Measurements from ENCODE around the gene EBF3. TPM values are rescaled to one million over a fixed set of nuclear protein-coding genes. Genes with fewer than 3 reads are reported as not detected.

Gene EBF3
- total and polyA plus RNA-seq, 10 donors: 0.02 to 0.20 (median 0.13) TPM; not detected in 6

GRCh38 chr10:129892548-129893052 is 71.5 kb downstream of the EBF3 start:
- no peak overlapping the region for H3K27ac ChIP-seq
- H3K4me1 ChIP-seq: no peaks in the 10 kb centered on the region
- H3K9me3 ChIP-seq: no peaks in the 10 kb centered on the region
- no peaks in the 10 kb centered on the region for H3K36me3 ChIP-seq
- DNase-seq: no peak
- H3K4me3 ChIP-seq: no peak overlapping the region
- TF ChIP-seq POLR2A (IDR thresholded peaks at IDR 0.05) (no peak), POLR2AphosphoS5 (IDR thresholded peaks at IDR 0.05) (no peak)
- TF ChIP-seq, protein P1, sequence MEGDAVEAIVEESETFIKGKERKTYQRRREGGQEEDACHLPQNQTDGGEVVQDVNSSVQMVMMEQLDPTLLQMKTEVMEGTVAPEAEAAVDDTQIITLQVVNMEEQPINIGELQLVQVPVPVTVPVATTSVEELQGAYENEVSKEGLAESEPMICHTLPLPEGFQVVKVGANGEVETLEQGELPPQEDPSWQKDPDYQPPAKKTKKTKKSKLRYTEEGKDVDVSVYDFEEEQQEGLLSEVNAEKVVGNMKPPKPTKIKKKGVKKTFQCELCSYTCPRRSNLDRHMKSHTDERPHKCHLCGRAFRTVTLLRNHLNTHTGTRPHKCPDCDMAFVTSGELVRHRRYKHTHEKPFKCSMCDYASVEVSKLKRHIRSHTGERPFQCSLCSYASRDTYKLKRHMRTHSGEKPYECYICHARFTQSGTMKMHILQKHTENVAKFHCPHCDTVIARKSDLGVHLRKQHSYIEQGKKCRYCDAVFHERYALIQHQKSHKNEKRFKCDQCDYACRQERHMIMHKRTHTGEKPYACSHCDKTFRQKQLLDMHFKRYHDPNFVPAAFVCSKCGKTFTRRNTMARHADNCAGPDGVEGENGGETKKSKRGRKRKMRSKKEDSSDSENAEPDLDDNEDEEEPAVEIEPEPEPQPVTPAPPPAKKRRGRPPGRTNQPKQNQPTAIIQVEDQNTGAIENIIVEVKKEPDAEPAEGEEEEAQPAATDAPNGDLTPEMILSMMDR (IDR thresholded peaks at IDR 0.05 in 8 of 11, conservative IDR thresholded peaks at IDR 0.05 in 3 of 11): no peak
- peaks cover 0 to 48% (median 15%) of the 10 kb centered on the region in 7 donors for H3K27me3 ChIP-seq (replicated peaks in 1 of 7)
- intact Hi-C loops (cut with DNase I; ENCODE audit: low total_unique reads): no loop called here
- 87 to 91% (median 89%) methylated on average over 18 of the region's 18 CpGs for WGBS, 5 donors

DNA sequence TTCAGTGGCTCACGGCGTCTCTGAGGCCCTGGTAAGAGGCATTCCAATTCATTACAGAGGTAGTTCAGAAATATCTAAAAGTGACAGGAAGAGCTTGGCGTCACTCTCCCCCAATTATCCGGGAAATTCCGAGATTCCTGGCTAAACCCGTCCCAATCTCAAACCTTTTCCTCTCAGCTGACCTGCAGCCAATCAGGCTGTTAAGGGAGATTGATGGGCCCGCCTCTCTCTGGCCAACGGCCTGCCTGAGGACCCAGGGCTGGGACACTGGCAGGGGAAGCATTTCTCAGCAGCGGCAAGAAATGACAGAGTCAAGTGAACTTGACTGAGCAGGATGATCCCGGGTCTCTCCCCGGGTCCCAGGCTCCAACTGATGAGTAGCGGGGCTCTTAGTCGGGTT is 72.3 kb downstream of the EBF3 start:
- peaks cover 0 to 40% (median 7%) of the 10 kb centered on the region in 7 donors for H3K27me3 ChIP-seq (replicated peaks in 1 of 7)
- intact Hi-C loops (cut with DNase I; ENCODE audit: low total_unique reads): no loop called here
- no peaks in the 10 kb centered on the region for H3K9me3 ChIP-seq
- WGBS, 5 donors: 76 to 87% (median 83%) methylated on average over 10 to 13 of the region's 13 CpGs
- no peaks in the 10 kb centered on the region for H3K36me3 ChIP-seq
- H3K4me3 ChIP-seq: no peak overlapping the region
- TF ChIP-seq, protein P1 (IDR thresholded peaks at IDR 0.05 in 8 of 11, conservative IDR thresholded peaks at IDR 0.05 in 3 of 11): no peak
- TF ChIP-seq POLR2A (IDR thresholded peaks at IDR 0.05) (no peak), POLR2AphosphoS5 (IDR thresholded peaks at IDR 0.05) (no peak)
- H3K4me1 ChIP-seq: no peaks in the 10 kb centered on the region
- H3K27ac ChIP-seq: no peak overlapping the region
- no peak for DNase-seq

DNA sequence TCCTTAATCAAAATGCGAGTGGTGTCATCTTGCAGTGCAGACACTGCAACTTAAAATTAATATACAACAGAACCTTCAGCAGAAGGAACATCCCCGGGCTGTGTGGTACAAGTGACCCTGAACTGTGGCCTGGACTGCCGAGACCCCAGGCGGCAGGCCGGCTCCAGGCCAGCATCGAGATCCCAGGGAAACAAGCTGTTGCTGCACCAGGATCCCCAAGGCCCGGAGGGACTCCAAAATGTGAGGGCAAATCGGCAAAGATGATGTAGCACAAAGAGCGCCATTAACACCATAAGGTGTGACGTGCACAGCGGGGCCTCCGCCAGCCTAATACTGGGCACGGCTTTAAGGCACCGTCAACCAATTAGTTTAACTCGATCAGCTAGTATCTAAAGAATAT is 73.9 kb downstream of the EBF3 start:
- intact Hi-C loops (cut with DNase I; ENCODE audit: low total_unique reads): no loop called here
- no peak overlapping the region for H3K27ac ChIP-seq
- H3K4me1 ChIP-seq: no peaks in the 10 kb centered on the region
- DNase-seq: no peak
- TF ChIP-seq, protein P1 (IDR thresholded peaks at IDR 0.05 in 8 of 11, conservative IDR thresholded peaks at IDR 0.05 in 3 of 11): no peak
- no peak for TF ChIP-seq POLR2AphosphoS5 (IDR thresholded peaks at IDR 0.05)
- TF ChIP-seq POLR2A (IDR thresholded peaks at IDR 0.05): no peak
- 90 to 95% (median 94%) methylated on average over 15 of the region's 15 CpGs for WGBS, 5 donors
- no peaks in the 10 kb centered on the region for H3K36me3 ChIP-seq
- no peaks in the 10 kb centered on the region for H3K9me3 ChIP-seq
- H3K4me3 ChIP-seq: no peak overlapping the region
- H3K27me3 ChIP-seq (replicated peaks in 1 of 7): peaks cover 0 to 25% (median 0%) of the 10 kb centered on the region in 7 donors

DNA sequence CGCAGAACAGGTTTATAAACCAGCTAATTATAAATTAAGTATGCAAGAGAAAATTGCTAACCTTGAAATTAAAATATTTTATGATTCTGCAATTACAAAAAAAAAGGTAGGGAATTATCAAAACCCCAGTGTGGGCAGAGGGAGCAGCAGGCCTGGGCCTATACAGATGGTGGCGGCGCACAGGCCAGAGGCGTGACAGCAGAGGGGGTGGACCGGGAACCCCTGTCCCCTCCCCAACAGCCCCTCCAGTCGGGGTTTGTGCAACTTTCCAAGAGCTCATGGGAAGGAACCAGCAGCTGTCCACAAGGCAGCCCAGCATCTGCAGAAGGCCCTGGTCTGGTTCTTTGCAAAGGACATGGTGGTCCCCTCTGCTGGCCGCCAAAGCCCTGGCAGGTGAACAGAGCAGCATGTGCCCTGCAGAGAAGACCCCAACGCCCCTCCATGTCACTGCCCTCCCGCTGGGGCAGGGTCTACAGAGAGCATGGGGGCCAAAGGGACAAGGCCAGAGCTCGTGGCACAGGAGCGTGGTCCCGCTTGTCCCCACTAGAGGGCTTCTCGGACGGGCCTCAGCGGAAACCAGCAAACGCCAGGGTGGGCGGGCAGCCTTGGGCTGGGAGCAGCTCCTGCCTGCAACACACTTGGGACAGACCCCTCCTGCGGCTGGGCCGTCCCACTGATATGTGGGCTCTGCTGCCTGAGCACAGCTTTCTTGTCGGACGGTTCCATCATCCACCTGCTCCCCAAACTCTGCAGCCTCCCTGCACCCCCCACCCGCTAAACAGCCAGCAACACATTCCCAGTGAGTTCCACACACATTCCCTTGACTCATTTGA is 75.1 kb downstream of the EBF3 start:
- intact Hi-C loops (cut with DNase I; ENCODE audit: low total_unique reads): no loop called here
- Histone ChIP-seq H3K27ac (no peak overlapping the region), H3K4me3 (no peak overlapping the region), H3K36me3 (no peaks in the 10 kb centered on the region), H3K9me3 (no peaks in the 10 kb centered on the region), H3K27me3 (replicated peaks in 1 of 7) (peaks cover 0 to 13% (median 0%) of the 10 kb centered on the region in 7 donors), H3K4me1 (no peaks in the 10 kb centered on the region)
- WGBS, 5 donors: 55 to 77% (median 59%) methylated on average over 15 to 22 of the region's 22 CpGs
- TF ChIP-seq POLR2A (IDR thresholded peaks at IDR 0.05) (no peak), POLR2AphosphoS5 (IDR thresholded peaks at IDR 0.05) (no peak)
- TF ChIP-seq, protein P1 (IDR thresholded peaks at IDR 0.05 in 8 of 11, conservative IDR thresholded peaks at IDR 0.05 in 3 of 11): peak in 9 of 11 experiments; percentile 9 to 74 (median 47)
- no peak for DNase-seq
